Parathyroid adenoma (tissue), 2 donors: ENCODE measurements around the gene ILDR1.
A peak's percentile ranks its signal among the peaks of the same experiment; 100 is the strongest.

Experiments used
- H2AFZ ChIP-seq: fragments of 300-600 bp; sonication (generic); one replicate; pipeline ENCODE4 v1.7.0; 2017; ENCODE audit warnings: antibody characterized with exemption, mild to moderate bottlenecking
- H3K27ac ChIP-seq: fragments of 300-600 bp; sonication (generic); one replicate; pipeline ENCODE4 v1.7.0; 2017
- H3K27me3 ChIP-seq: fragments of 300-600 bp; sonication (generic); one replicate; pipeline ENCODE4 v1.7.0; 2017; ENCODE audit warnings: low read length; ENCODE audit not compliant: control insufficient read depth, insufficient read depth
- H3K36me3 ChIP-seq: fragments of 300-600 bp; sonication (generic); one replicate; pipeline ENCODE4 v1.7.0; 2017; ENCODE audit warnings: low read length; ENCODE audit not compliant: control insufficient read depth, insufficient read depth
- H3K4me1 ChIP-seq: fragments of 300-600 bp; sonication (generic); one replicate; pipeline ENCODE4 v1.7.0; 2017; ENCODE audit warnings: control low read depth
- H3K4me2 ChIP-seq: fragments of 300-600 bp; sonication (generic); one replicate; pipeline ENCODE4 v1.7.0; 2017; ENCODE audit warnings: low read length
- H3K4me3 ChIP-seq: fragments of 300-600 bp; sonication (generic); one replicate; pipeline ENCODE4 v1.7.0; 2017; ENCODE audit warnings: low read depth, low read length
- H3K79me2 ChIP-seq: fragments of 300-600 bp; sonication (generic); one replicate; pipeline ENCODE4 v1.7.0; 2017; ENCODE audit warnings: control low read depth
- H3K9ac ChIP-seq: fragments of 300-600 bp; sonication (generic); one replicate; pipeline ENCODE4 v1.7.0; 2017; ENCODE audit warnings: mild to moderate bottlenecking
- H3K9me3 ChIP-seq: fragments of 300-600 bp; sonication (generic); one replicate; pipeline ENCODE4 v1.7.0; 2017; ENCODE audit warnings: low read length; ENCODE audit not compliant: control insufficient read depth
- CTCF ChIP-seq: fragments of 300-600 bp; sonication (generic); IDR thresholded peaks from one replicate; pipeline ENCODE4 v1.7.0; 2017; ENCODE audit warnings: antibody characterized with exemption, mild to moderate bottlenecking
- donor health status: primary hyperparathyroidism.

The ILDR1 gene

GRCh38 chr3:122021037-122021436 is 1.0 kb downstream of the ILDR1 start:
- no peaks in the 10 kb centered on the region for H3K27me3 ChIP-seq
- H3K4me3 ChIP-seq = peak overlapping the region; percentile 74
- H3K4me2 ChIP-seq = peak overlapping the region; percentile 88
- H3K27ac ChIP-seq = no peak overlapping the region
- H3K4me1 ChIP-seq = no peaks in the 10 kb centered on the region
- TF ChIP-seq CTCF = no peak
- no peak overlapping the region for H2AFZ ChIP-seq
- no peaks in the 10 kb centered on the region for H3K79me2 ChIP-seq
- H3K9me3 ChIP-seq = no peaks in the 10 kb centered on the region
- H3K9ac ChIP-seq = no peak overlapping the region
- no peaks in the 10 kb centered on the region for H3K36me3 ChIP-seq

- H3K27ac ChIP-seq = no peak overlapping the region
- no peak overlapping the region for H3K9ac ChIP-seq
- H3K27me3 ChIP-seq = no peaks in the 10 kb centered on the region
- H3K4me3 ChIP-seq = no peak overlapping the region
- H2AFZ ChIP-seq = no peak overlapping the region
- TF ChIP-seq CTCF = no peak
- no peak overlapping the region for H3K4me2 ChIP-seq
- no peaks in the 10 kb centered on the region for H3K4me1 ChIP-seq
- H3K9me3 ChIP-seq = no peaks in the 10 kb centered on the region
- no peaks in the 10 kb centered on the region for H3K36me3 ChIP-seq
- H3K79me2 ChIP-seq = no peaks in the 10 kb centered on the region
Measured at GRCh38 chr3:122019493-122019892, 2.6 kb downstream of the ILDR1 start.

GRCh38 chr3:122014741-122015140 is 7.3 kb downstream of the ILDR1 start:
- no peak overlapping the region for H3K9ac ChIP-seq
- no peak for TF ChIP-seq CTCF
- no peaks in the 10 kb centered on the region for H3K4me1 ChIP-seq
- H3K79me2 ChIP-seq = no peaks in the 10 kb centered on the region
- no peak overlapping the region for H3K4me2 ChIP-seq
- no peaks in the 10 kb centered on the region for H3K36me3 ChIP-seq
- no peaks in the 10 kb centered on the region for H3K9me3 ChIP-seq
- no peaks in the 10 kb centered on the region for H3K27me3 ChIP-seq
- H2AFZ ChIP-seq = no peak overlapping the region
- no peak overlapping the region for H3K27ac ChIP-seq
- no peak overlapping the region for H3K4me3 ChIP-seq

GRCh38 chr3:122013448-122013925 is 8.6 kb downstream of the ILDR1 start:
- Histone ChIP-seq H3K36me3 (no peaks in the 10 kb centered on the region), H3K4me1 (no peaks in the 10 kb centered on the region), H3K9me3 (no peaks in the 10 kb centered on the region), H3K4me3 (no peak overlapping the region), H3K79me2 (no peaks in the 10 kb centered on the region), H3K27ac (no peak overlapping the region), H2AFZ (no peak overlapping the region), H3K27me3 (no peaks in the 10 kb centered on the region), H3K9ac (no peak overlapping the region), H3K4me2 (no peak overlapping the region)
- TF ChIP-seq CTCF = no peak

- Histone ChIP-seq H3K79me2 (no peaks in the 10 kb centered on the region), H3K9me3 (no peaks in the 10 kb centered on the region), H3K9ac (no peak overlapping the region), H3K4me3 (no peak overlapping the region), H3K27ac (no peak overlapping the region), H3K4me1 (no peaks in the 10 kb centered on the region), H3K36me3 (no peaks in the 10 kb centered on the region), H3K4me2 (no peak overlapping the region), H3K27me3 (no peaks in the 10 kb centered on the region), H2AFZ (no peak overlapping the region)
- no peak for TF ChIP-seq CTCF
Measured at GRCh38 chr3:122012821-122013220, 9.2 kb downstream of the ILDR1 start.
